ENCODE results near the gene SRGAP2B. TPM values are rescaled to one million over a fixed set of nuclear protein-coding genes. Genes with fewer than 3 reads are reported as not detected.
"Not testable (repeated sequence)": the region's sequence is repeated elsewhere in the genome, so short reads cannot be mapped to it uniquely, and the experiment has no call there.

Gene SRGAP2B
- total and polyA plus RNA-seq, 5 donors: 5.9 to 22.3 (median 19.5) TPM

DNA sequence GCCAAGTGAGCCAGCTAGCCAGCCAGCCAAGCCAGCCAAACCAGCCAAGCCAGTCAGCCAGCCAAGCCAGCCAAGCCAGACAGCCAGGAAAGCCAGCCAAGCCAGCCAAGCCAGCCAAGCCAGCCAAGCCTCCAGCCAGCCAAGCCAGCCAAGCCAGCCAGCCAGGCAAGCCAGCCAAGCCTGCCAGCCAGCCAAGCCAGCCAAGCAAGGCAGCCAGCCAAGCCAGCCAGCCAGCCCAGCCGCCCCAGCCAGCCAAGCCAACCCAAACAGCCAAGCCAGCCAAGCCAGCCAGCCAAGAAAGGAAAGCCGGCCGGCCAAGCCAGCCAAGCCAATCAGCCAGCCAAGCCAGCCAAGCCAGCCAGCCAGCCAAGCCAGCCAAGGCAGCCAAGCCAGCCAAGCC, 236.5 kb downstream of the SRGAP2B start:
- H3K4me1 ChIP-seq (ENCODE audit: control insufficient read depth, insufficient read depth, low read length); H3K27ac ChIP-seq (ENCODE audit: low read length); H3K4me3 ChIP-seq (ENCODE audit: low read length); H3K9me3 ChIP-seq (ENCODE audit: control insufficient read depth, low read length); intact Hi-C loops (cut with DNase I); ATAC-seq; H3K27me3 ChIP-seq (ENCODE audit: control insufficient read depth, insufficient read depth): not testable (repeated sequence)
- WGBS: 63% methylated on average over 3 of the region's 3 CpGs
- DNase-seq: peak; percentile 2 to 36 (median 24)

Other genes with a start within 250 kb of the SRGAP2B start
- under 1 TPM; 0.17 to 0.37 (median 0.24) TPM for gene FAM72D, start 646 bp upstream of the SRGAP2B start, total RNA-seq
- 0.09 TPM for gene FAM72D, start 646 bp upstream of the SRGAP2B start, polyA plus RNA-seq
- not detected for gene PPIAL4D, start 146.8 kb upstream of the SRGAP2B start, total RNA-seq
- gene PPIAL4D, start 146.8 kb upstream of the SRGAP2B start, polyA plus RNA-seq: not detected

Measured in right cardiac atrium (tissue), 5 donors.